Activated CD4-positive, alpha-beta T cell treated with anti-CD3 and anti-CD28 coated beads, Interleukin-2, Interleukin-4, amounts not matched to agents 100 ng/mL and 50 ng/mL, durations not matched to agents 16 hours and 8 hours (primary cell): ENCODE data around the gene QRFPR.
"Not testable (repeated sequence)": the region's sequence is repeated elsewhere in the genome, so short reads cannot be mapped to it uniquely, and the experiment has no call there.

ENCODE experiments used
- DNase-seq: peaks from one replicate; pipeline ENCODE4 v3.0.0-alpha.2; 2020; ENCODE audit warnings: low spot score

The QRFPR gene

GRCh38 chr4:121339307-121339706 lies 41.5 kb downstream of the QRFPR start:
- DNase-seq, result no peak

GRCh38 chr4:121338518-121338917 lies 42.3 kb downstream of the QRFPR start:
- DNase-seq, result no peak

- DNase-seq, result no peak
Measured at GRCh38 chr4:121336706-121337105, 44.1 kb downstream of the QRFPR start.

- no peak for DNase-seq
Measured at GRCh38 chr4:121330180-121330665, 50.6 kb downstream of the QRFPR start.

DNA sequence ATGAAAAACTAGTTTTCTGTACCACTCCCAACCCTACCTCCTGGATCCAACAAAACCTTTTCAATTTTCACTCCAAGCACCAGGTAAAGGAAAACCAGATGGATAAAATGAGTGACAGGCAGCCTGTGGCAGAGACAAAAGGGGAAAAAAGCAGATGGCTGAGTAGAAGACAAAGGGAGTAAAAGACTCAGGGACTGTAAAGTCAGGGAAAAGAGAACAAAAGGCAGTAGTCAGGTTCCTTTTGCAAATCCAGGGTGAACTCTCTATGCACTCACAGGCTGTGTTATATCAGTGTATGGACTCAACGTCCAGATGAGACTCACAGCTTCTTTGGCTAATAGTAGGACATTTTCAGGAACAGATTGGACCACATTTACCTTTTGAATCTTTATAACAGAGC lies 54.2 kb downstream of the QRFPR start:
- no peak for DNase-seq

- no peak for DNase-seq
Measured at GRCh38 chr4:121324331-121324730, 56.5 kb downstream of the QRFPR start.

- DNase-seq, result no peak
Measured at GRCh38 chr4:121321466-121321865, 59.4 kb downstream of the QRFPR start.

GRCh38 chr4:121316091-121316490 lies 64.7 kb downstream of the QRFPR start:
- DNase-seq, result no peak

- DNase-seq, result not testable (repeated sequence)
Measured at GRCh38 chr4:121313430-121313829, 67.4 kb downstream of the QRFPR start.

DNA sequence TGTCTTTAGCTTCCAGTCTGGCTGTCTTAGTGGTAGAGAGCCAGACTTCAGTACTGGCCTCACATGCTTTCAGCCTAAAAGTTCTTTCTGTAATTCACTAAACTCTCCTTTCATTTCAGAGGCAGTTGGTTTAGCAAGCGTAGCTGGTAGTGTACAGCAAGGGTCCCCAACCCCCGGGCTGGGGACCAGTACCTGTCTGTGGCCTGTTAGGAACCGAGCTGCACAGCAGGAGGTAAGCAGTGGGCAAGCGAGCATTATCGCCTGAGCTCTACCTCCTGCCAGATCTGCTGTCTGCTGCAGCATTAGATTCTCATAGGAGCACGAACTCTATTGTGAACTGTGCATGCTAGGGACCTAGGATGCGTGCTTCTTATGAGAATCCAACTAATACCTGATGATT lies 72.0 kb downstream of the QRFPR start:
- DNase-seq, result no peak

GRCh38 chr4:121308328-121308663 lies 72.5 kb downstream of the QRFPR start:
- DNase-seq, result peak; percentile 22

DNA sequence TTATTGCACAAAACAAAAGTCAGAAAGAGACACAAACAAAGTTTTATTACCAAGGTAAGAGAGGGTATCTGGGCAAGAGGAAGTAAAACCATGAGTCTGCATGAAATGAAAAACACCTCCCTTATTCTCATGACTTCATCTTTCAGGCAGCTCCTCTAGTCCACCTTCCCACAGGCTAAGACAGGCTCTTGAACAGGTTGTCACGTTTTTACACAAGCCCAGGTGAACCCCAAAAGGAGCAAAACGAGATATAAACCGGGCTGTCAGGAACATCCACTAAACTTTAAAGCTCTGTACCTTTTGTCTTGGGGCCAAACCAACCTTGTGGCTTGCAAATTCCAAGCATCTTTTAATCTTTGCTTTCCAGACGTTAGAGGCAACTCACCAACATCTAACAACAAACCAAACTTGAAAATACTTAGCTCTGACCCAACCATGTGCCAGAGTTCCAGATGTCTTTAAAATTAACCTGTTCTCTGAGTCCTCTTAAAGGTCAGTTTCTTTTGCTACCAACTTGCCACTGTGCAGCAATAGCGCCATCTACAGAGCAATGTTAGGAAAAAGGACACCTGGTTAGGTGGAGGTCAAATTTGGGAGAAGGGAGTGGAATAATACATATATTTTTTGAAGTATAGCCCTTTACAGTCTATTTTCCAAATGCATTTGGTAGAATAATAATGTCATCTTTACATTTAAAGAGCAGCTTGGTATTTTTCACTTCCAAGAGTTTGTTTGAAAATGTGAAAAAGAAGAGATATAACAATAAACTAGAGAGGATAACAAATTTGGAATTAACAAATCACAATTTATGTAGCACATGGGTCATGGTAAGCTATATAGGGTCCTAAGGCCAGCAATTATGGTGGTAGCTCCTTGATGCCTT lies 73.1 kb downstream of the QRFPR start:
- DNase-seq, result peak; percentile 82

- no peak for DNase-seq
Measured at GRCh38 chr4:121306931-121307330, 73.9 kb downstream of the QRFPR start.

DNA sequence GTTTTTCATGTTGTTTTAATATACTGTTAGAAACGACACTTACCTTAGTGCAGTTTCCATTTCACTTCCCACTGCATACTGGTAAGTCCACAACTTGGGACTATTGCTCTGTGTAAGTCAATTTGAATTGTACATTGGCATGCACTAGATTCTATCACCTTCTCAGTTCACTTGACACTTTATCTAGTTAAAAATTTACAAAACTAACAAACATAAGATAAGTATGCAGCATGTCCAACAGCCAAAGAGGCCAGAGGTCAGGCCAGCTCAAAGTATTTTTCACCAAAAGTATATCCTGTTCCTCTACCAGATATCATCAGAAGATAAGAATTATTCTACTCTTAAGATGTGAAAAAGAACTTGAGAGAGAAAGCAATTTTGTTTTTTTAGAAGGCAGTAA lies 75.9 kb downstream of the QRFPR start:
- no peak for DNase-seq

- DNase-seq, result no peak
Measured at GRCh38 chr4:121299367-121299766, 81.5 kb downstream of the QRFPR start.

- DNase-seq, result no peak
Measured at GRCh38 chr4:121283319-121283718, 97.5 kb downstream of the QRFPR start.

GRCh38 chr4:121280425-121280824 lies 100.4 kb downstream of the QRFPR start:
- no peak for DNase-seq

GRCh38 chr4:121278811-121279368 lies 101.9 kb downstream of the QRFPR start:
- peak; percentile 81 for DNase-seq
